Measurements from ENCODE around the gene STOML1. TPM values are rescaled to one million over a fixed set of nuclear protein-coding genes. Genes with fewer than 3 reads are reported as not detected.
"Not testable (repeated sequence)": the region's sequence is repeated elsewhere in the genome, so short reads cannot be mapped to it uniquely, and the experiment has no call there.

Gene STOML1
- total RNA-seq, 1 experiment from 2014 or later, result 6.9 TPM

DNA sequence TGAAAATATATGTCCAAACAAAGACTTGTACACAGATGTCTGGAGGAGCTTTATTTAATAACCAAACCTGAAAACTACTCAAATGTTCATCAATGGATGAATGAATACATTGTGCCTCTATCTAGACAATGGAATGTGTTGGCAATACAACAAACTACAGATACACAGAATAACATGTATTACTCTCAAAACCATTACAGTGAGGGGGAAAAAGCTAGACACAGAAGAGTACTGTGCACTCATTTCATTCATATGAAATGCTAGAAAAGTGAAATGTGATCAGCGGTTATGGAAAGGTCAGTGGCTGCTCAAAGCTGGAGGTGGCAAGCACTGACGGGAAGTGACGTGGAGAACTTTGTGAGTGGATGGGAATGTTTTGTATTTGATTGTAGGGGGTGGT lies 13.2 kb downstream of the STOML1 start:
- Histone ChIP-seq H3K4me3 (ENCODE audit: low read depth in 2 of 2, low read length in 2 of 2) (no peak overlapping the region), H3K36me3 (ENCODE audit: control insufficient read depth, insufficient read depth, low read length) (no peaks in the 10 kb centered on the region), H3K9me3 (ENCODE audit: control insufficient read depth, insufficient read depth, low read depth, low read length) (no peaks in the 10 kb centered on the region), H3K27ac (ENCODE audit: low read length) (no peak overlapping the region), H3K27me3 (ENCODE audit: control insufficient read depth, insufficient read depth, low read length) (no peaks in the 10 kb centered on the region), H3K4me1 (ENCODE audit: control insufficient read depth, insufficient read depth, low read length) (peaks cover 10% of the 10 kb centered on the region; the same call in 1 of the 2 replicates)
- TF ChIP-seq TCF7L2 (IDR thresholded peaks at IDR 0.05; ENCODE audit: low read depth, low read length) (no peak), POLR2AphosphoS5 (IDR thresholded peaks at IDR 0.05; ENCODE audit: low read depth, low read length) (no peak), SIN3A (IDR thresholded peaks at IDR 0.05; ENCODE audit: borderline replicate concordance, insufficient read depth, low read depth, low read length) (no peak)
- TF ChIP-seq, protein P1, sequence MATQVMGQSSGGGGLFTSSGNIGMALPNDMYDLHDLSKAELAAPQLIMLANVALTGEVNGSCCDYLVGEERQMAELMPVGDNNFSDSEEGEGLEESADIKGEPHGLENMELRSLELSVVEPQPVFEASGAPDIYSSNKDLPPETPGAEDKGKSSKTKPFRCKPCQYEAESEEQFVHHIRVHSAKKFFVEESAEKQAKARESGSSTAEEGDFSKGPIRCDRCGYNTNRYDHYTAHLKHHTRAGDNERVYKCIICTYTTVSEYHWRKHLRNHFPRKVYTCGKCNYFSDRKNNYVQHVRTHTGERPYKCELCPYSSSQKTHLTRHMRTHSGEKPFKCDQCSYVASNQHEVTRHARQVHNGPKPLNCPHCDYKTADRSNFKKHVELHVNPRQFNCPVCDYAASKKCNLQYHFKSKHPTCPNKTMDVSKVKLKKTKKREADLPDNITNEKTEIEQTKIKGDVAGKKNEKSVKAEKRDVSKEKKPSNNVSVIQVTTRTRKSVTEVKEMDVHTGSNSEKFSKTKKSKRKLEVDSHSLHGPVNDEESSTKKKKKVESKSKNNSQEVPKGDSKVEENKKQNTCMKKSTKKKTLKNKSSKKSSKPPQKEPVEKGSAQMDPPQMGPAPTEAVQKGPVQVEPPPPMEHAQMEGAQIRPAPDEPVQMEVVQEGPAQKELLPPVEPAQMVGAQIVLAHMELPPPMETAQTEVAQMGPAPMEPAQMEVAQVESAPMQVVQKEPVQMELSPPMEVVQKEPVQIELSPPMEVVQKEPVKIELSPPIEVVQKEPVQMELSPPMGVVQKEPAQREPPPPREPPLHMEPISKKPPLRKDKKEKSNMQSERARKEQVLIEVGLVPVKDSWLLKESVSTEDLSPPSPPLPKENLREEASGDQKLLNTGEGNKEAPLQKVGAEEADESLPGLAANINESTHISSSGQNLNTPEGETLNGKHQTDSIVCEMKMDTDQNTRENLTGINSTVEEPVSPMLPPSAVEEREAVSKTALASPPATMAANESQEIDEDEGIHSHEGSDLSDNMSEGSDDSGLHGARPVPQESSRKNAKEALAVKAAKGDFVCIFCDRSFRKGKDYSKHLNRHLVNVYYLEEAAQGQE (IDR thresholded peaks at IDR 0.05; ENCODE audit: insufficient read depth in 1 of 2, low read depth in 2 of 2, low read length in 1 of 2), result no peak
- TF ChIP-seq, protein P2, sequence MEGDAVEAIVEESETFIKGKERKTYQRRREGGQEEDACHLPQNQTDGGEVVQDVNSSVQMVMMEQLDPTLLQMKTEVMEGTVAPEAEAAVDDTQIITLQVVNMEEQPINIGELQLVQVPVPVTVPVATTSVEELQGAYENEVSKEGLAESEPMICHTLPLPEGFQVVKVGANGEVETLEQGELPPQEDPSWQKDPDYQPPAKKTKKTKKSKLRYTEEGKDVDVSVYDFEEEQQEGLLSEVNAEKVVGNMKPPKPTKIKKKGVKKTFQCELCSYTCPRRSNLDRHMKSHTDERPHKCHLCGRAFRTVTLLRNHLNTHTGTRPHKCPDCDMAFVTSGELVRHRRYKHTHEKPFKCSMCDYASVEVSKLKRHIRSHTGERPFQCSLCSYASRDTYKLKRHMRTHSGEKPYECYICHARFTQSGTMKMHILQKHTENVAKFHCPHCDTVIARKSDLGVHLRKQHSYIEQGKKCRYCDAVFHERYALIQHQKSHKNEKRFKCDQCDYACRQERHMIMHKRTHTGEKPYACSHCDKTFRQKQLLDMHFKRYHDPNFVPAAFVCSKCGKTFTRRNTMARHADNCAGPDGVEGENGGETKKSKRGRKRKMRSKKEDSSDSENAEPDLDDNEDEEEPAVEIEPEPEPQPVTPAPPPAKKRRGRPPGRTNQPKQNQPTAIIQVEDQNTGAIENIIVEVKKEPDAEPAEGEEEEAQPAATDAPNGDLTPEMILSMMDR (IDR thresholded peaks at IDR 0.05), result no peak
- BruUV-seq (replicated peaks), result no TSS peak
- ChIA-PET CTCF (interaction anchor here (0.6 kb wide), 1 partner anchor 70 kb away, joined by 4 read pairs; no protein-coding TSS in a partner anchor), POLR2A (no interaction called here)
- ATAC-seq (no peak), DNase-seq (ENCODE audit: low read depth, low spot score) (no peak)
- intact Hi-C loops (cut with micrococcal nuclease; ENCODE audit: unreplicated experiment) (loop anchor here (10.0 kb wide), 1 partner anchor 336 kb away; no protein-coding TSS in a partner anchor), in situ Hi-C loops (cut with HindIII; ENCODE audit: low pct_unique_long_range_greater_than_20kb, low sequenced_read_pairs) (no loop called here)

DNA sequence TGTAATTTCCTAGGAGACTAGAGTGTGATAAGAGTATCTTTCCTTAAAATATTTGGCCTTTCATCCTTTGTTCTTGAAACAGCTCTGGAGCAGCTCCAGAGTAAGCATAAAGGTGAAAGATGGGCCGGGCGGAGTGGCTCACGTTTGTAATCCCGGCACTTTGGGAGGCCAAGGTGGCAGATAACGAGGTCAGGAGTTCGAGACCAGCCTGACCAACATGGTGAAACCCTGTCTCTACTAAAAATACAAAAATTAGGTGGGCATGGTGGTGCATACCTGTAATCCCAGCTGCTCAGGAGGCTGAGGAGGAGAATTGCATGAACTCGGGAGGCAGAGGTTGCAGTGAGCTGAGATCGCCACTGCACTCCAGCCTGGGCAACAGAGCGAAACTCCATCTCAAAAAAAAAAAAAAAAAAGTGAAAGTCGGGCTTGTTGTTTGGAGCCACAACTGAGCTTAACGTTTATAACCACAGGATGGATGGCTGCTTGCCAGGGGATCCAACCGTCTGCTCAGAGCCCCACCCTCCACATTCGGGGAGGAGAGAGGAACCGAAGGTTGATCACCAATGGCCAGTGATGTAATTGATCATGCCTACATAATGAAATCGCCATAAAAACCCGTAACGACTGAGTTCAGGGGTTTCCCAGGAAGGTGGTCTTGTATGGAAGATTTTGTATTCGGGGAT lies 16.5 kb downstream of the STOML1 start:
- H3K9me3 ChIP-seq (ENCODE audit: control insufficient read depth, insufficient read depth, low read depth, low read length); H3K36me3 ChIP-seq (ENCODE audit: control insufficient read depth, insufficient read depth, low read length); H3K4me1 ChIP-seq (ENCODE audit: control insufficient read depth, insufficient read depth, low read length); BruUV-seq (replicated peaks); H3K4me3 ChIP-seq (ENCODE audit: low read depth in 2 of 2, low read length in 2 of 2); in situ Hi-C loops (cut with HindIII; ENCODE audit: low pct_unique_long_range_greater_than_20kb, low sequenced_read_pairs); POLR2A ChIA-PET; H3K27ac ChIP-seq (ENCODE audit: low read length); DNase-seq (ENCODE audit: low read depth, low spot score); H3K27me3 ChIP-seq (ENCODE audit: control insufficient read depth, insufficient read depth, low read length); ATAC-seq: not testable (repeated sequence)
- intact Hi-C loops (cut with micrococcal nuclease; ENCODE audit: unreplicated experiment), result loop anchor here (10.0 kb wide), 1 partner anchor 339 kb away; no protein-coding TSS in a partner anchor
- CTCF ChIA-PET, result interaction anchor here (0.6 kb wide), 1 partner anchor 436 kb away, joined by 3 read pairs; no protein-coding TSS in a partner anchor

DNA sequence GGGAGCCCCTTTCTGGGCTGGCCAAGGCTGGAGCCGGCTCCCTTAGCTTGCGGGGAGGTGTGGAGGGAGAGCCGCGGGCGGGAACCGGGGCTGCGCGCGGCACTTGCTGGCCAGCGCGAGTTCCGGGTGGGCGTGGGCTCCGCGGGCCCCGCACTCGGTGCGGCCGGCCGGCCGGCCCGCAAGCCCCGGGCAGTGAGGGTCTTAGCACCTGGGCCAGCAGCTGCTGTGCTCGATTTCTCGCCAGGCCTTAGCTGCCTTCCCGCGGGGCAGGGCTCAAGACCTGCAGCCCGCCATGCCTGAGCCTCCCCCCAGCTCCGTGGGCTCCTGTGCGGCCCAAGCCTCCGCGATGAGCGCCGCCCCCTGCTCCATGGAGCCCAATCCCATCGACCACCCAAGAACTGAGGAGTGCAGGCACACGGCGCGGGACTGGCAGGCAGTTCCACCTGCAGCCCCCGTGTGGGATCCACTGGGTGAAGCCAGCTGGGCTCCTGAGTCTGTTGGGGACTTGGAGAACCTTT lies 18.4 kb downstream of the STOML1 start:
- H3K4me3 ChIP-seq (ENCODE audit: low read depth in 2 of 2, low read length in 2 of 2); H3K9me3 ChIP-seq (ENCODE audit: control insufficient read depth, insufficient read depth, low read depth, low read length); in situ Hi-C loops (cut with HindIII; ENCODE audit: low pct_unique_long_range_greater_than_20kb, low sequenced_read_pairs); H3K4me1 ChIP-seq (ENCODE audit: control insufficient read depth, insufficient read depth, low read length); ATAC-seq; H3K27ac ChIP-seq (ENCODE audit: low read length); H3K36me3 ChIP-seq (ENCODE audit: control insufficient read depth, insufficient read depth, low read length); DNase-seq (ENCODE audit: low read depth, low spot score); BruUV-seq (replicated peaks); H3K27me3 ChIP-seq (ENCODE audit: control insufficient read depth, insufficient read depth, low read length): not testable (repeated sequence)
- ChIA-PET CTCF (interaction anchor here (0.9 to 2.9 kb wide), 4 partner anchors 20 to 154 kb away, joined by 3 to 51 read pairs (median 14); partner anchors contain the start of gene PML), POLR2A (interaction anchor here (0.6 kb wide), 1 partner anchor 21 kb away, joined by 7 read pairs; no protein-coding TSS in a partner anchor)
- intact Hi-C loops (cut with micrococcal nuclease; ENCODE audit: unreplicated experiment), result loop anchor here (1.0 to 10.0 kb wide), 2 partner anchors 64 to 341 kb away; no protein-coding TSS in a partner anchor

Measured in Panc1 (cell line).